OCI-LY3 (cell line): ENCODE results near the gene PDHX.

ENCODE experiments used
- CTCF ChIP-seq: fragments of 200-600, 300-600 bp; sonication (generic); IDR thresholded peaks from 2 replicates; pipeline ENCODE4 v1.5.1; 2014; ENCODE audit warnings: antibody characterized with exemption, low read length, low read depth
- EZH2phosphoT487 ChIP-seq: fragments of 200-600 bp; shearing (Covaris generic); IDR thresholded peaks from 2 replicates; pipeline ENCODE4 v1.6.1; 2018; ENCODE audit warnings: antibody characterized with exemption, mixed run types, low read depth

GRCh38 chr11:34944692-34945091 lies 28.3 kb downstream of the PDHX start:
- TF ChIP-seq CTCF (no peak), EZH2phosphoT487 (no peak)
